Liver (tissue), 3 donors: ENCODE data around the gene SUGCT.

ENCODE experiments used
- EGR1 ChIP-seq, 2 donors: IDR thresholded peaks; 2 replicates each; pipeline ENCODE4 v1.6.1; 2016 to 2018; ENCODE audit warnings: antibody characterized with exemption in 2 of 2, low read depth in 2 of 2
- FOXA1 ChIP-seq: IDR thresholded peaks from 2 replicates; pipeline ENCODE4 v1.6.1; 2016; ENCODE audit warnings: antibody characterized with exemption
- HNF4A ChIP-seq, 2 donors: conservative IDR thresholded peaks; 2 replicates each; pipeline ENCODE4 v1.6.1; 2016; ENCODE audit warnings: antibody characterized with exemption in 2 of 2, mild to moderate bottlenecking in 2 of 2
- JUND ChIP-seq, 2 donors: IDR thresholded peaks; 2 replicates each; pipeline ENCODE4 v1.6.1; 2016; ENCODE audit warnings: antibody characterized with exemption in 2 of 2
- RXRA ChIP-seq, 2 donors: IDR thresholded peaks; 2 replicates each; pipeline ENCODE4 v1.6.1; 2017 to 2018; ENCODE audit warnings: antibody characterized with exemption in 2 of 2, mild to moderate bottlenecking in 1 of 2
- TAF1 ChIP-seq: conservative IDR thresholded peaks from 2 replicates; pipeline ENCODE4 v1.6.1; 2016; ENCODE audit warnings: antibody characterized with exemption, mild to moderate bottlenecking
- YY1 ChIP-seq: IDR thresholded peaks from 2 replicates; pipeline ENCODE4 v1.6.1; 2016; ENCODE audit warnings: antibody characterized with exemption, mild to moderate bottlenecking
- TF ChIP-seq, protein P1 (sequence below): IDR thresholded peaks from 2 replicates; pipeline ENCODE4 v1.6.1; 2016; ENCODE audit warnings: antibody characterized with exemption
- TF ChIP-seq, protein P2 (sequence below): fragments of 150-350 bp; IDR thresholded peaks from 2 replicates; pipeline ENCODE4 v1.5.1; 2017; ENCODE audit warnings: improper control_type of control experiment, low read depth, low read length; ENCODE audit not compliant: missing input control
- TF ChIP-seq, protein P3 (sequence below): IDR thresholded peaks from 2 replicates; pipeline ENCODE4 v1.6.1; 2016; ENCODE audit warnings: antibody characterized with exemption
- TF ChIP-seq, protein P4 (sequence below): IDR thresholded peaks from 2 replicates; pipeline ENCODE4 v1.6.1; 2016; ENCODE audit warnings: antibody characterized with exemption, mild to moderate bottlenecking
- TF ChIP-seq, protein P5 (sequence below): IDR thresholded peaks from 2 replicates; pipeline ENCODE4 v1.6.1; 2016; ENCODE audit warnings: antibody characterized with exemption
- donor health status: healthy.
- donor health status: healthy.

DNA sequence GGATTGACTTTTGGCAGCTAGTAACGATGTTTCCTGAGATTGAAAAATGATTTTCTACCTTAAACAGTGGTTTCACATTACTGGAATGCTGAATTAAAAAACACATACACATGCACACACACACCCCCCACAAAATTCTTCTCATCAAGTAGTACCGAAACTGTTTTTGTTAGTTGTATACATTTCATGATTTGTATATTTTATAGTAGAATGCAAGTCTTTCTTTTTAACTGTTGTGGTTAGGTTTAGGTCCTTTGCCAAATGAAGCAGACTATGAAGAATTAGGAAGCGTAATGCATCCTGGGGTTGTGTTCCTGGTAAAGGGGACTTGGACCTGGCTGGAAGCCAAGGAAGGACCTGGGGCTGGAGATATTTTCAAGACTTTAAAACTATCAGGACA is 505.8 kb downstream of the SUGCT start:
- TF ChIP-seq, protein P1, sequence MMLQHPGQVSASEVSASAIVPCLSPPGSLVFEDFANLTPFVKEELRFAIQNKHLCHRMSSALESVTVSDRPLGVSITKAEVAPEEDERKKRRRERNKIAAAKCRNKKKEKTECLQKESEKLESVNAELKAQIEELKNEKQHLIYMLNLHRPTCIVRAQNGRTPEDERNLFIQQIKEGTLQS = no peak
- TF ChIP-seq HNF4A (conservative IDR thresholded peaks at IDR 0.05) = no peak
- TF ChIP-seq YY1 = no peak
- no peak for TF ChIP-seq FOXA1
- TF ChIP-seq, protein P2, sequence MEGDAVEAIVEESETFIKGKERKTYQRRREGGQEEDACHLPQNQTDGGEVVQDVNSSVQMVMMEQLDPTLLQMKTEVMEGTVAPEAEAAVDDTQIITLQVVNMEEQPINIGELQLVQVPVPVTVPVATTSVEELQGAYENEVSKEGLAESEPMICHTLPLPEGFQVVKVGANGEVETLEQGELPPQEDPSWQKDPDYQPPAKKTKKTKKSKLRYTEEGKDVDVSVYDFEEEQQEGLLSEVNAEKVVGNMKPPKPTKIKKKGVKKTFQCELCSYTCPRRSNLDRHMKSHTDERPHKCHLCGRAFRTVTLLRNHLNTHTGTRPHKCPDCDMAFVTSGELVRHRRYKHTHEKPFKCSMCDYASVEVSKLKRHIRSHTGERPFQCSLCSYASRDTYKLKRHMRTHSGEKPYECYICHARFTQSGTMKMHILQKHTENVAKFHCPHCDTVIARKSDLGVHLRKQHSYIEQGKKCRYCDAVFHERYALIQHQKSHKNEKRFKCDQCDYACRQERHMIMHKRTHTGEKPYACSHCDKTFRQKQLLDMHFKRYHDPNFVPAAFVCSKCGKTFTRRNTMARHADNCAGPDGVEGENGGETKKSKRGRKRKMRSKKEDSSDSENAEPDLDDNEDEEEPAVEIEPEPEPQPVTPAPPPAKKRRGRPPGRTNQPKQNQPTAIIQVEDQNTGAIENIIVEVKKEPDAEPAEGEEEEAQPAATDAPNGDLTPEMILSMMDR = no peak
- no peak for TF ChIP-seq RXRA (IDR thresholded peaks at IDR 0.05)
- TF ChIP-seq, protein P3, sequence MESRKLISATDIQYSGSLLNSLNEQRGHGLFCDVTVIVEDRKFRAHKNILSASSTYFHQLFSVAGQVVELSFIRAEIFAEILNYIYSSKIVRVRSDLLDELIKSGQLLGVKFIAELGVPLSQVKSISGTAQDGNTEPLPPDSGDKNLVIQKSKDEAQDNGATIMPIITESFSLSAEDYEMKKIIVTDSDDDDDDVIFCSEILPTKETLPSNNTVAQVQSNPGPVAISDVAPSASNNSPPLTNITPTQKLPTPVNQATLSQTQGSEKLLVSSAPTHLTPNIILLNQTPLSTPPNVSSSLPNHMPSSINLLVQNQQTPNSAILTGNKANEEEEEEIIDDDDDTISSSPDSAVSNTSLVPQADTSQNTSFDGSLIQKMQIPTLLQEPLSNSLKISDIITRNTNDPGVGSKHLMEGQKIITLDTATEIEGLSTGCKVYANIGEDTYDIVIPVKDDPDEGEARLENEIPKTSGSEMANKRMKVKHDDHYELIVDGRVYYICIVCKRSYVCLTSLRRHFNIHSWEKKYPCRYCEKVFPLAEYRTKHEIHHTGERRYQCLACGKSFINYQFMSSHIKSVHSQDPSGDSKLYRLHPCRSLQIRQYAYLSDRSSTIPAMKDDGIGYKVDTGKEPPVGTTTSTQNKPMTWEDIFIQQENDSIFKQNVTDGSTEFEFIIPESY = no peak
- TF ChIP-seq, protein P4, sequence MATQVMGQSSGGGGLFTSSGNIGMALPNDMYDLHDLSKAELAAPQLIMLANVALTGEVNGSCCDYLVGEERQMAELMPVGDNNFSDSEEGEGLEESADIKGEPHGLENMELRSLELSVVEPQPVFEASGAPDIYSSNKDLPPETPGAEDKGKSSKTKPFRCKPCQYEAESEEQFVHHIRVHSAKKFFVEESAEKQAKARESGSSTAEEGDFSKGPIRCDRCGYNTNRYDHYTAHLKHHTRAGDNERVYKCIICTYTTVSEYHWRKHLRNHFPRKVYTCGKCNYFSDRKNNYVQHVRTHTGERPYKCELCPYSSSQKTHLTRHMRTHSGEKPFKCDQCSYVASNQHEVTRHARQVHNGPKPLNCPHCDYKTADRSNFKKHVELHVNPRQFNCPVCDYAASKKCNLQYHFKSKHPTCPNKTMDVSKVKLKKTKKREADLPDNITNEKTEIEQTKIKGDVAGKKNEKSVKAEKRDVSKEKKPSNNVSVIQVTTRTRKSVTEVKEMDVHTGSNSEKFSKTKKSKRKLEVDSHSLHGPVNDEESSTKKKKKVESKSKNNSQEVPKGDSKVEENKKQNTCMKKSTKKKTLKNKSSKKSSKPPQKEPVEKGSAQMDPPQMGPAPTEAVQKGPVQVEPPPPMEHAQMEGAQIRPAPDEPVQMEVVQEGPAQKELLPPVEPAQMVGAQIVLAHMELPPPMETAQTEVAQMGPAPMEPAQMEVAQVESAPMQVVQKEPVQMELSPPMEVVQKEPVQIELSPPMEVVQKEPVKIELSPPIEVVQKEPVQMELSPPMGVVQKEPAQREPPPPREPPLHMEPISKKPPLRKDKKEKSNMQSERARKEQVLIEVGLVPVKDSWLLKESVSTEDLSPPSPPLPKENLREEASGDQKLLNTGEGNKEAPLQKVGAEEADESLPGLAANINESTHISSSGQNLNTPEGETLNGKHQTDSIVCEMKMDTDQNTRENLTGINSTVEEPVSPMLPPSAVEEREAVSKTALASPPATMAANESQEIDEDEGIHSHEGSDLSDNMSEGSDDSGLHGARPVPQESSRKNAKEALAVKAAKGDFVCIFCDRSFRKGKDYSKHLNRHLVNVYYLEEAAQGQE = no peak
- TF ChIP-seq TAF1 = no peak
- TF ChIP-seq, protein P5, sequence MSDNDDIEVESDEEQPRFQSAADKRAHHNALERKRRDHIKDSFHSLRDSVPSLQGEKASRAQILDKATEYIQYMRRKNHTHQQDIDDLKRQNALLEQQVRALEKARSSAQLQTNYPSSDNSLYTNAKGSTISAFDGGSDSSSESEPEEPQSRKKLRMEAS = no peak
- no peak for TF ChIP-seq JUND (IDR thresholded peaks at IDR 0.05)
- TF ChIP-seq EGR1 (IDR thresholded peaks at IDR 0.05; ENCODE audit: low read depth in 2 of 2) = no peak
